ENCODE results near the gene CACNA2D3. TPM values are rescaled to one million over a fixed set of nuclear protein-coding genes. Genes with fewer than 3 reads are reported as not detected.

The CACNA2D3 gene
- total and polyA plus RNA-seq, 3 experiments from 2014 or later: not detected

DNA sequence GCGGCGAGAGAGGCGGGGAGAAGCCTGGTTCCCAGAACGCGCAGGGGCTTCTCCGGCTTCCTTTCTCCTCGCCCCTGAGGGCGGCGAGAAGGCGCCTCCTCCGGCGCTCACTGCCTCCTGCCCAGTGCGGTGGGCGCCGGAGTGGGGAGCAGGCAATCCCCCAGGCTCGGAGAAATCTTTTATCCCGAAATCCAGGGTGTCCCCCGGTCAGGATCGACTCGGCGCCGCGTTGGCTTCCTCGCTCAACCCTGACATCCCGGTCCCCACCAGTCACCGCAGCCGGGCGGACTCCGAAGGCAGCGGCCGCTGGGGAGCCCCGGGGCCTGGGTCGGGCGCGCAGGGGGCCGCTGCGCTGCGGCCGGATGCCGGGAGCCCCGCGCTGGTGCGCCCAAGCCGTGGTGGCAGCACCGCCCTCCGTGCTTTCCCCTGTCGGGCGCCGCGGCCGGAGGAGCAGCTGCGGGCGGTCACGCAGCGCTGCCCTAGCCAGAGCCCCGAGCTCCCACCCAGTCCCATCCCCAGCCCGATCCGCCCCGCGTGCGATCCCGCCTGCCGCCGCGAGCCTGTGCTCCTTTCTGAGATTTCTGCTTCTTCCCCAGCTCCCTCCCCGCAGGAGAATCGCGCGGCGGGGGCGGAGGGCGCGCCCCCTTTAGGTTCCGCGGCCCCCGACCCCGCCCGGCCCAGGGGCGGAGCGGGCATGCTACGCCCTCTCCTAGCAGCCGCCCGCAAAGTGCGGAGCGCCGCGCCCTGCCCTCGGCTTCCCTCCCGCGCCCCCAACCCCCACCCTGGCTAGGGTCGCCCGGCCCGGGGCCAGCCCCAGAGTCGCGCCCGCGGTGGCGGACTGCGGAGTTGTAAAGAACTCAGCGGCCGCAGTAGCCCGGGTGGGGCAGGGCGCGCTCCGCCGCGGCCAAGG lies 683 bp upstream of the CACNA2D3 start:
- Histone ChIP-seq H3K27me3 (ENCODE audit: insufficient read depth, low read length, poor library complexity, severe bottlenecking) (no peaks in the 10 kb centered on the region), H3K9me3 (ENCODE audit: low read length) (no peaks in the 10 kb centered on the region), H3K36me3 (ENCODE audit: insufficient read depth, low read length) (no peaks in the 10 kb centered on the region), H3K4me3 (ENCODE audit: low read length) (no peak overlapping the region), H3K27ac (ENCODE audit: low read depth, low read length) (no peak overlapping the region), H3K4me1 (ENCODE audit: insufficient read depth, low read length) (no peaks in the 10 kb centered on the region)
- ChIA-PET POLR2A (no interaction called here), CTCF (no interaction called here)
- Mint-ChIP-seq H3K36me3 (peaks cover 0 to 2% (median 0%) of the 10 kb centered on the region in 3 donors), H3K9me3 (no peaks in the 10 kb centered on the region), H3K27ac (no peak overlapping the region), H3K27me3 (peaks cover 29 to 45% of the 10 kb centered on the region in 2 donors), H3K4me3 (no peak overlapping the region), H3K4me1 (peaks cover 6 to 11% (median 9%) of the 10 kb centered on the region in 3 donors)
- DNase-seq: no peak

DNA sequence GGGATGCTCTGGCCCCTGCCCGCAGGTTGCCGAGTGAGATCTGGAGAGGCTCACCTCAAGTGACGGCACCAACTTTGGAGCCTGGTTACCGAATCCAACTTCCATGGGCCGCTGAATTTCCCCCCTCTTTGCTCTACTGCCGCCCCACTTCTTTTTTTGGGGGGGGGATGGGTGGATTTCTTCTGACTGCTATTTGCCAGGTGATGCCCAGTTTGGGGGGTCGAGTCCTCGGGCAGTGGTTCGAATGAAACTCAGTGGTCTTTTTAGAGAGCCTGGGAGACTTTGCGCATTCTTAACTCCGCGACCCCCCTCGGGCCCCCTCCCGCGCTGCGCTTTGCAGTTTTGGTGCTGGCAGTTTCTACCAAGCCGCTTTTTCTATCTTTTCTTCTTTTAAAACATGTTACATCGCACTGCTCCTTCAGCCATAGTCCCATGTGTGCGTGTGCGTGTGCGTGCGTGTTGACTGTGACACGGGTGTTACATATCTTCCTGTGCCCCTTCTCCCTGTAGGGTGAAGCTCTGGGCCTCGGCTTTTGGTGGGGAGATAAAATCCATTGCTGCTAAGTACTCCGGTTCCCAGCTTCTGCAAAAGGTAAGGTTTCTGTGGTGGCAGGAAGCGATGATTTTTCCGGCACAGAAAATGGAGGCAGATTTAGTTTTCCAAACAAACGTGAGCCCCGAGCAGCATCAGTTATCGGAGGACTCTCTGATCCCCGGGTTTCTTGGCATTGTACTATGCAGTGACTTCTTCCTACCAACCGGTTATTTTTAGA lies 837 bp downstream of the CACNA2D3 start:
- Mint-ChIP-seq H3K27me3 (peaks cover 29 to 54% of the 10 kb centered on the region in 2 donors), H3K9me3 (no peaks in the 10 kb centered on the region), H3K4me3 (peak overlapping the region in 1 of 7 donors; percentile 56), H3K36me3 (peaks cover 0 to 2% (median 0%) of the 10 kb centered on the region in 3 donors), H3K27ac (no peak overlapping the region), H3K4me1 (peaks cover 6 to 11% (median 9%) of the 10 kb centered on the region in 3 donors)
- DNase-seq: no peak
- Histone ChIP-seq H3K4me1 (ENCODE audit: insufficient read depth, low read length) (no peaks in the 10 kb centered on the region), H3K27ac (ENCODE audit: low read depth, low read length) (no peak overlapping the region), H3K36me3 (ENCODE audit: insufficient read depth, low read length) (no peaks in the 10 kb centered on the region), H3K27me3 (ENCODE audit: insufficient read depth, low read length, poor library complexity, severe bottlenecking) (no peaks in the 10 kb centered on the region), H3K4me3 (ENCODE audit: low read length) (no peak overlapping the region), H3K9me3 (ENCODE audit: low read length) (no peaks in the 10 kb centered on the region)
- CTCF ChIA-PET: no interaction called here
- POLR2A ChIA-PET: no interaction called here

DNA sequence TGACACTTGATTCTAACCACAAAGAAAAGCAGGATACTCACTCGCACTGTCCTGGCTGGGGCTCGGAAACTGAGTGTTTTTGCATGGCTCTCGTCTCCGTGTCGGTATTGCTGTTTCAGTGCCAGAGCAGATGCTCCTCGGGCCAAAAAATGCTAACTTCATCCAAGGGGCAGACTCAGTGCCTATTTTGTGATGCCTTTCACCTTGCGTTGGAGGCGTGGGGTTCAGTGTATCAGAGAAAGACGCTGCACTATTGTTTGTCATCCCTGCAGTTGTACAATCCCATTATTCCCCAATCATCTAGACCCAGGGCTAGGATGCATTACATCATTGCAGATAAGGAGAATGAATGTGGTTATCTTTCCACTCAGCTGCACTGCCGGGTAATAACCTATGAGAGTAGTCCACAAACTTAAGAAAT lies 1.4 kb downstream of the CACNA2D3 start:
- Mint-ChIP-seq H3K9me3 (no peaks in the 10 kb centered on the region), H3K36me3 (peaks cover 0 to 2% (median 0%) of the 10 kb centered on the region in 3 donors), H3K27me3 (peaks cover 29 to 54% of the 10 kb centered on the region in 2 donors), H3K27ac (no peak overlapping the region), H3K4me3 (peak overlapping the region in 1 of 7 donors; percentile 56), H3K4me1 (peaks cover 6 to 11% (median 9%) of the 10 kb centered on the region in 3 donors)
- H3K4me1 ChIP-seq (ENCODE audit: insufficient read depth, low read length): no peaks in the 10 kb centered on the region
- H3K27me3 ChIP-seq (ENCODE audit: insufficient read depth, low read length, poor library complexity, severe bottlenecking): no peaks in the 10 kb centered on the region
- no peak overlapping the region for H3K27ac ChIP-seq (ENCODE audit: low read depth, low read length)
- H3K4me3 ChIP-seq (ENCODE audit: low read length): no peak overlapping the region
- ChIA-PET CTCF (no interaction called here), POLR2A (no interaction called here)
- no peak for DNase-seq
- no peaks in the 10 kb centered on the region for H3K36me3 ChIP-seq (ENCODE audit: insufficient read depth, low read length)
- no peaks in the 10 kb centered on the region for H3K9me3 ChIP-seq (ENCODE audit: low read length)

GRCh38 chr3:54125300-54125699 lies 2.9 kb downstream of the CACNA2D3 start:
- Histone ChIP-seq H3K36me3 (ENCODE audit: insufficient read depth, low read length) (no peaks in the 10 kb centered on the region), H3K27ac (ENCODE audit: low read depth, low read length) (no peak overlapping the region), H3K4me1 (ENCODE audit: insufficient read depth, low read length) (no peaks in the 10 kb centered on the region), H3K27me3 (ENCODE audit: insufficient read depth, low read length, poor library complexity, severe bottlenecking) (no peaks in the 10 kb centered on the region), H3K4me3 (ENCODE audit: low read length) (no peak overlapping the region), H3K9me3 (ENCODE audit: low read length) (no peaks in the 10 kb centered on the region)
- Mint-ChIP-seq H3K36me3 (peaks cover 0 to 2% (median 0%) of the 10 kb centered on the region in 3 donors), H3K4me1 (peaks cover 6 to 11% (median 9%) of the 10 kb centered on the region in 3 donors), H3K27me3 (peaks cover 21 to 46% of the 10 kb centered on the region in 2 donors), H3K27ac (no peak overlapping the region), H3K4me3 (no peak overlapping the region), H3K9me3 (no peaks in the 10 kb centered on the region)
- DNase-seq: no peak
- ChIA-PET CTCF (no interaction called here), POLR2A (no interaction called here)

DNA sequence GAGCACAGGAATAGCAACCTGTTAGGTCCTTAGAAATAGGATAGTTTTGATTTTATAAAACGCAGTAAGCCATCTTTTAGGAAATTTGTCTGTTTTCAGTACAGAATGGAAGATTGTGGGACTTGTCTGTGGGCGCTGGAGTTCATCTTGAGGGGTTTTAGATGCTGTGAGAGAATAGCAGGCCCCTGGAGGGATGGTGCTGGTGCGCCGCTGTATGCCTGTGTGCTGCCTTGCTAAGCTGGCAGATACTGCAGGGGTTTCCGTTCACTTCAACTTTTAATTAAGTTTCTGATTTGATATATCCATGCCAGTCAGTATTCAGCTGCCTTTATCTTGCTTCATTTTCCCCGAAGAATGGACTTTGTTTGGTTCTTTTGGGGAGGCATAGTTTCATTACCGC lies 4.2 kb downstream of the CACNA2D3 start:
- no peak for DNase-seq
- no peaks in the 10 kb centered on the region for H3K36me3 ChIP-seq (ENCODE audit: insufficient read depth, low read length)
- Mint-ChIP-seq H3K4me1 (peaks cover 6 to 11% (median 9%) of the 10 kb centered on the region in 3 donors), H3K36me3 (peaks cover 0 to 2% (median 0%) of the 10 kb centered on the region in 3 donors), H3K27me3 (peaks cover 17 to 42% of the 10 kb centered on the region in 2 donors), H3K4me3 (no peak overlapping the region), H3K27ac (no peak overlapping the region), H3K9me3 (no peaks in the 10 kb centered on the region)
- no peaks in the 10 kb centered on the region for H3K27me3 ChIP-seq (ENCODE audit: insufficient read depth, low read length, poor library complexity, severe bottlenecking)
- H3K4me1 ChIP-seq (ENCODE audit: insufficient read depth, low read length): no peaks in the 10 kb centered on the region
- H3K4me3 ChIP-seq (ENCODE audit: low read length): no peak overlapping the region
- no peak overlapping the region for H3K27ac ChIP-seq (ENCODE audit: low read depth, low read length)
- CTCF ChIA-PET: no interaction called here
- POLR2A ChIA-PET: no interaction called here
- H3K9me3 ChIP-seq (ENCODE audit: low read length): no peaks in the 10 kb centered on the region

GRCh38 chr3:54127499-54128056 lies 5.2 kb downstream of the CACNA2D3 start:
- H3K4me3 Mint-ChIP-seq: no peak overlapping the region
- POLR2A ChIA-PET: no interaction called here
- DNase-seq: no peak

GRCh38 chr3:54131026-54131605 lies 8.8 kb downstream of the CACNA2D3 start:
- H3K36me3 ChIP-seq (ENCODE audit: insufficient read depth, low read length): no peaks in the 10 kb centered on the region
- no peaks in the 10 kb centered on the region for H3K9me3 ChIP-seq (ENCODE audit: low read length)
- no peak overlapping the region for H3K4me3 ChIP-seq (ENCODE audit: low read length)
- ChIA-PET POLR2A (no interaction called here), CTCF (no interaction called here)
- H3K27me3 Mint-ChIP-seq: peaks cover 0 to 13% of the 10 kb centered on the region in 2 donors
- no peak overlapping the region for H3K27ac Mint-ChIP-seq
- H3K9me3 Mint-ChIP-seq: peaks cover 0 to 2% (median 0%) of the 10 kb centered on the region in 5 donors
- no peak for DNase-seq
- H3K4me1 Mint-ChIP-seq: no peaks in the 10 kb centered on the region
- H3K4me3 Mint-ChIP-seq: no peak overlapping the region
- H3K27me3 ChIP-seq (ENCODE audit: insufficient read depth, low read length, poor library complexity, severe bottlenecking): no peaks in the 10 kb centered on the region
- no peak overlapping the region for H3K27ac ChIP-seq (ENCODE audit: low read depth, low read length)
- H3K4me1 ChIP-seq (ENCODE audit: insufficient read depth, low read length): no peaks in the 10 kb centered on the region
- H3K36me3 Mint-ChIP-seq: no peaks in the 10 kb centered on the region

More at GRCh38 chr3:54127499-54128056, 5.2 kb downstream of the CACNA2D3 start:
- Mint-ChIP-seq H3K9me3 (no peaks in the 10 kb centered on the region), H3K27ac (no peak overlapping the region), H3K36me3 (peaks cover 0 to 2% (median 0%) of the 10 kb centered on the region in 3 donors), H3K27me3 (peaks cover 17 to 42% of the 10 kb centered on the region in 2 donors), H3K4me1 (peaks cover 6 to 11% (median 9%) of the 10 kb centered on the region in 3 donors)
- CTCF ChIA-PET: no interaction called here
- Histone ChIP-seq H3K27ac (ENCODE audit: low read depth, low read length) (no peak overlapping the region), H3K36me3 (ENCODE audit: insufficient read depth, low read length) (no peaks in the 10 kb centered on the region), H3K4me1 (ENCODE audit: insufficient read depth, low read length) (no peaks in the 10 kb centered on the region), H3K27me3 (ENCODE audit: insufficient read depth, low read length, poor library complexity, severe bottlenecking) (no peaks in the 10 kb centered on the region), H3K4me3 (ENCODE audit: low read length) (no peak overlapping the region), H3K9me3 (ENCODE audit: low read length) (no peaks in the 10 kb centered on the region)

Measured in CD8-positive, alpha-beta memory T cell (primary cell).